ENCODE data around the gene RHOXF1. TPM values are rescaled to one million over a fixed set of nuclear protein-coding genes. Genes with fewer than 3 reads are reported as not detected.
"Not testable (repeated sequence)": the region's sequence is repeated elsewhere in the genome, so short reads cannot be mapped to it uniquely, and the experiment has no call there.

The RHOXF1 gene
- total RNA-seq, 2 donors from 2014 or later: 0.45 TPM; not detected in 1

DNA sequence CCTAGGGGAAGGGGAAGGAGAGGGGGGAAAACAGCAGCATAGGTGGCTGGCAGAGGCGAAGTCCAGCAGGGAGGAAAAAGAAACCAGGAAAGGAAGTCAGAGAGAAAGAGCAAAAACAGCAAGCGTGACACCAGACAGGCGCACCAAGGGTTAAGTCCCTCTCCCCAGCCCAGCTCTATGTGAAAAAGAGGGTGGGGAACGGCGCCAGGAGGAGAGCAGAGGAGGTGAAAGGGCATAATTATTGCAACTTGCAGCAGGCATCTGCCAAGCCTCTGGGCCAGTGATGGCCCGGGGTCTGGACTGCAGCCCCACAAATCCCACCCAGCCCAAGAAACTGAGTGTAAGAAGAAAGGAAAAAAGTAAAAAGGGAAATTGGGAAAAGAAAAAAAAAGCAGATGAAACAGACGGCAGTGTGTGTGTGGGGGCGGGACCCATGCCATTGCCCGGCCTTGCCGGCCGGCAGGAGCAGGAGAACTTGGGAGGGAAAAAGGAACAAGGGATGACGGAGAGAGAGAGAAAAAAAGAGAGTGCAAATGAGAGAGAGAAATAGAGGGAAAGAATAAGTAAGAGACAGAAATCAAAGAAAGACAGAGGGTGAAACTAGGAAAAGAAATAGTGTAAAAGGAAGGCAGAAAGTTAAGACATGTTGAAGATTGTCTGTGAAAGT is 28.6 kb upstream of the RHOXF1 start:
- no peak for DNase-seq
- Histone ChIP-seq H3K27ac (no peak overlapping the region), H3K4me3 (no peak overlapping the region), H3K4me1 (no peaks in the 10 kb centered on the region), H3K9me3 (no peaks in the 10 kb centered on the region), H3K27me3 (no peaks in the 10 kb centered on the region), H3K36me3 (no peaks in the 10 kb centered on the region), H3K9ac (ENCODE audit: low read depth in 2 of 2, low read length in 2 of 2) (no peak overlapping the region)
- TF ChIP-seq, protein P1, sequence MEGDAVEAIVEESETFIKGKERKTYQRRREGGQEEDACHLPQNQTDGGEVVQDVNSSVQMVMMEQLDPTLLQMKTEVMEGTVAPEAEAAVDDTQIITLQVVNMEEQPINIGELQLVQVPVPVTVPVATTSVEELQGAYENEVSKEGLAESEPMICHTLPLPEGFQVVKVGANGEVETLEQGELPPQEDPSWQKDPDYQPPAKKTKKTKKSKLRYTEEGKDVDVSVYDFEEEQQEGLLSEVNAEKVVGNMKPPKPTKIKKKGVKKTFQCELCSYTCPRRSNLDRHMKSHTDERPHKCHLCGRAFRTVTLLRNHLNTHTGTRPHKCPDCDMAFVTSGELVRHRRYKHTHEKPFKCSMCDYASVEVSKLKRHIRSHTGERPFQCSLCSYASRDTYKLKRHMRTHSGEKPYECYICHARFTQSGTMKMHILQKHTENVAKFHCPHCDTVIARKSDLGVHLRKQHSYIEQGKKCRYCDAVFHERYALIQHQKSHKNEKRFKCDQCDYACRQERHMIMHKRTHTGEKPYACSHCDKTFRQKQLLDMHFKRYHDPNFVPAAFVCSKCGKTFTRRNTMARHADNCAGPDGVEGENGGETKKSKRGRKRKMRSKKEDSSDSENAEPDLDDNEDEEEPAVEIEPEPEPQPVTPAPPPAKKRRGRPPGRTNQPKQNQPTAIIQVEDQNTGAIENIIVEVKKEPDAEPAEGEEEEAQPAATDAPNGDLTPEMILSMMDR (IDR thresholded peaks at IDR 0.05): no peak
- intact Hi-C loops (cut with DNase I): no loop called here

DNA sequence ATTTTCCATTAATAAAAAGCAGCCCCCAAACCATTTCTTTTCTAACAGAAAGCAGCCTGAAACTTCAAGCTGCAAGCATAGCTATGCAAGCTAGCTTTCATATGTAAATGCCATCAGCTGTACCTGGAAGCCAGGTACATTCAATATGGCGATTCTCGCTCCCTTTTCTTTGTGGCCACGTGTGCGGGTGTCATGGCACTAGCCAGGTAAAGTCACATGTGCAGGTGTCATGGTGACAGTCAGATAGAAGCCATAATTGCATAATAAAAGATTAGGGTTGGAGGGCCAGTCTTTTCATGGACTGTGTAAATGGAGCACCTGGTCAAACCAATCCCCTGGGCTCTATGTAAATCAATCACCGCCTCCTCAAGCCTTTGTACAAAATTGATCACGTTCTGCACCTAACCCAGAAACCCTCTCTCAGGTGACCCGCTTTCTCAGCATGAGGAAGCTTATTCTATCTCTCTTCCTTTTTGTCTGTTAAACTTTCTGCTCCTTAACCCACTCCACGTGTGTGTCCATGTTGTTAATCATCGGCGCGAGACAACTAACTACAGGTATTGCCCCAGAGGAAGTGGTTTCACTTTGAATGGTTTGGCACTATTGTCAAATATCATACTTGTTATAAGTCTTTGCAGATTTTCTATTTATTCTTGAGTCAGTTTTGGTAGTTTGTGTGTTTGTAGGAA is 24.7 kb upstream of the RHOXF1 start:
- intact Hi-C loops (cut with DNase I): no loop called here
- Histone ChIP-seq H3K36me3 (no peaks in the 10 kb centered on the region), H3K27ac (no peak overlapping the region), H3K4me3 (no peak overlapping the region), H3K9me3 (no peaks in the 10 kb centered on the region), H3K9ac (ENCODE audit: low read depth in 2 of 2, low read length in 2 of 2) (no peak overlapping the region), H3K27me3 (no peaks in the 10 kb centered on the region), H3K4me1 (no peaks in the 10 kb centered on the region)
- DNase-seq: no peak
- TF ChIP-seq, protein P1 (IDR thresholded peaks at IDR 0.05): no peak

DNA sequence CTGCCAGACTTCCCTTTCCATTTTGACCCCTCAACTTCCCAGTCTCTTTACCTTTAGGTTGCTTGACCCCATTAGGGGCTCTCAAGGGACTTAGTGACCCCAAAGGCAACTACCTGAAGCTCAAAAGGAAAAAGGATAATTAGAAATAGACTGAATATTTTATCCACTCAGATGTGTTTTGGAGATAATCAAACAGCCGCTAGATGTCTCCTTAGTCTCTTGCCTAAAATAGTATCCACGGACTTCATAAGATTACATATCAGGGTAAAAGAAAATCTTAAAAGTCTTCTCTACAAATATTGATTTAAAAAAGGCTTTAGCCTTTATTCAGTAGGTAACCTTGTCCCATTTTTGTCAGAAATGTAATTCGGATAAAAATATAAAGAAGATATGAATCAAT is 21.7 kb upstream of the RHOXF1 start:
- Histone ChIP-seq H3K4me3 (no peak overlapping the region), H3K9me3 (no peaks in the 10 kb centered on the region), H3K4me1 (no peaks in the 10 kb centered on the region), H3K27ac (no peak overlapping the region), H3K36me3 (no peaks in the 10 kb centered on the region), H3K9ac (ENCODE audit: low read depth in 2 of 2, low read length in 2 of 2) (no peak overlapping the region), H3K27me3 (no peaks in the 10 kb centered on the region)
- TF ChIP-seq, protein P1 (IDR thresholded peaks at IDR 0.05): no peak
- intact Hi-C loops (cut with DNase I): no loop called here
- DNase-seq: no peak

DNA sequence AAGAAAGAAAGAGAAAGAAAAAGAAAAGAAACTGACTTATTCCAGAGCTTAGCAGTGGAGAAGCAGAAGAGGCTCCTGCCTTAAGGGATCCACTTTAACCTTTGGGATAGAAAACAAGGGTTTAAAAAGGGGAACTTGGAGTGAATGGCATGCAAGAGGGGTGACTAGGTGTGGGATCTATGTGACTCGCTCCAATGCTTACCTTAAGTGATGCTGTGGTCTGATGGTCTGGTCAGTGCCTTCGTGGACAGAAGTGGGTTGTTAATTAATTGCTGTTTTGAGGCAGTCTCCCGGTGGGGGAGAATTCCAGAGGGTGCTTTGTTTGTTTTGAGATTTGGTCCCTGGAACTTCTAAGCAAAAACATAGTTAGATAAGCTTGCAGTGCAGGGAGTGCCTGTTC is 21.1 kb upstream of the RHOXF1 start:
- intact Hi-C loops (cut with DNase I): no loop called here
- H3K9me3 ChIP-seq: no peaks in the 10 kb centered on the region
- no peak overlapping the region for H3K9ac ChIP-seq (ENCODE audit: low read depth in 2 of 2, low read length in 2 of 2)
- no peaks in the 10 kb centered on the region for H3K36me3 ChIP-seq
- TF ChIP-seq, protein P1 (IDR thresholded peaks at IDR 0.05): no peak
- H3K27me3 ChIP-seq: no peaks in the 10 kb centered on the region
- no peak for DNase-seq
- H3K4me3 ChIP-seq: no peak overlapping the region
- H3K27ac ChIP-seq: no peak overlapping the region
- no peaks in the 10 kb centered on the region for H3K4me1 ChIP-seq

DNA sequence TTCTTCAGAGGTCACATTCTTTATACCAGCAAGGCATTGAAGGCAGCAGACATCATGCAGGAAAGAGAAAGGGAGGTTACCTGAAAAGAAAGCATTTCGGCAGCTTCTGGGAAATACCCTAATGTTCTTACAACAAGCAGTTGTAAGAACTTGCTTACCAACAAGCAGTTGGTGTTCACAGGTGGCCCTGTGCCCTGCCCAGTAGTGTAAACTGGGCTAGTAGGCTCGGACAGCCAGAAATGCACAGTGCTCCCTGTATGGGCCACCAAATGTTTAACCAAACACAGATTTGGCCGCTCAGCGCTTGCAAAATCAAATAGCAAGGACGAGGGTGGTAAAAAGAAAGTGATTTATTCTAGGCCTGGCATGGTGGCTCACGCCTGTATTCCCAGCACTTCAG is 20.4 kb upstream of the RHOXF1 start:
- H3K4me1 ChIP-seq: no peaks in the 10 kb centered on the region
- no peaks in the 10 kb centered on the region for H3K9me3 ChIP-seq
- no peaks in the 10 kb centered on the region for H3K27me3 ChIP-seq
- H3K36me3 ChIP-seq: no peaks in the 10 kb centered on the region
- TF ChIP-seq, protein P1 (IDR thresholded peaks at IDR 0.05): no peak
- DNase-seq: no peak
- H3K27ac ChIP-seq: no peak overlapping the region
- no peak overlapping the region for H3K4me3 ChIP-seq
- H3K9ac ChIP-seq (ENCODE audit: low read depth in 2 of 2, low read length in 2 of 2): no peak overlapping the region
- intact Hi-C loops (cut with DNase I): no loop called here

DNA sequence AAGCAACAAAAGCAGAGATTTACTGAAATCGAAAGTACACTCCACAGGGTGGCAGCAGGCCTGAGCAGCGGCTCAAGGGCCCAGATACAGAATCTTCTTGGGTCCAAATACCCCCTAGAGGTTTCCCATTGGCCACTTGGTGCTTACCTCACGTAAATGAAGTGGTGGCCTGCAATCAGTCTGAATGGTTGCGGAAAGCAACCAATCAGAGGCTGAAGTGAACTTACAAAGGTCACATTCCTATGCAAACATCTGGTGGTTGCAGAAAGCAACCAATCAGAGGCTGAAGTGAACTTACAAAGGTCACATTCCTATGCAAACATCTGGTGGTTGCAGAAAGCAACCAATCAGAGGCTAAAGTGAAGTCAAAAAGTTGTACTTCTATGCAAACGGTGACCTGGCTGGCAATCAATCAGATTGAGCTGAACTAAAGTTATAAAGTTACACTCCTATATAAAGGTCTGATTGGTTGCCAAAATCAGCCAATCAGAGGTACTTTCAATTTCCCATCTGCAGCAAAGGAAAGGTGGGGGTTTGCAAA is 12.7 kb upstream of the RHOXF1 start:
- DNase-seq; intact Hi-C loops (cut with DNase I); H3K36me3 ChIP-seq; H3K27ac ChIP-seq; H3K4me3 ChIP-seq; H3K9ac ChIP-seq (ENCODE audit: low read depth in 2 of 2, low read length in 2 of 2); H3K27me3 ChIP-seq; H3K4me1 ChIP-seq; H3K9me3 ChIP-seq: not testable (repeated sequence)

Measured in colonic mucosa (tissue), 4 donors.